ENCODE measurements around the gene DERA.

Gene DERA

GRCh38 chr12:15928870-15929571, 17.9 kb downstream of the DERA start:
- no peak for TF ChIP-seq CTCF (IDR thresholded peaks at IDR 0.05)
- Histone ChIP-seq H3K27me3 (no peaks in the 10 kb centered on the region), H3K27ac (no peak overlapping the region), H3K4me1 (ENCODE audit: control insufficient read depth in 1 of 2, insufficient read depth in 1 of 2, low read depth in 1 of 2, low read length in 1 of 2) (no peaks in the 10 kb centered on the region), H3K36me3 (no peaks in the 10 kb centered on the region), H3K9me3 (no peaks in the 10 kb centered on the region), H3K4me3 (ENCODE audit: low read depth in 1 of 2, low read length in 1 of 2) (no peak overlapping the region)

GRCh38 chr12:15931590-15932053, 20.5 kb downstream of the DERA start:
- no peak overlapping the region for H3K27ac ChIP-seq

GRCh38 chr12:15932327-15932726, 21.2 kb downstream of the DERA start:
- Histone ChIP-seq H3K9me3 (no peaks in the 10 kb centered on the region), H3K27me3 (no peaks in the 10 kb centered on the region), H3K4me1 (ENCODE audit: control insufficient read depth in 1 of 2, insufficient read depth in 1 of 2, low read depth in 1 of 2, low read length in 1 of 2) (no peaks in the 10 kb centered on the region), H3K36me3 (no peaks in the 10 kb centered on the region), H3K4me3 (ENCODE audit: low read depth in 1 of 2, low read length in 1 of 2) (no peak overlapping the region), H3K27ac (no peak overlapping the region)
- no peak for TF ChIP-seq CTCF (IDR thresholded peaks at IDR 0.05)

More at GRCh38 chr12:15931590-15932053, 20.5 kb downstream of the DERA start:
- no peak for TF ChIP-seq CTCF (IDR thresholded peaks at IDR 0.05)
- H3K36me3 ChIP-seq = no peaks in the 10 kb centered on the region
- no peaks in the 10 kb centered on the region for H3K9me3 ChIP-seq
- no peaks in the 10 kb centered on the region for H3K27me3 ChIP-seq
- H3K4me1 ChIP-seq (ENCODE audit: control insufficient read depth in 1 of 2, insufficient read depth in 1 of 2, low read depth in 1 of 2, low read length in 1 of 2) = no peaks in the 10 kb centered on the region
- H3K4me3 ChIP-seq (ENCODE audit: low read depth in 1 of 2, low read length in 1 of 2) = no peak overlapping the region

GRCh38 chr12:15932971-15933370, 21.8 kb downstream of the DERA start:
- H3K36me3 ChIP-seq = no peaks in the 10 kb centered on the region
- TF ChIP-seq CTCF (IDR thresholded peaks at IDR 0.05) = no peak
- H3K27ac ChIP-seq = no peak overlapping the region
- H3K9me3 ChIP-seq = no peaks in the 10 kb centered on the region
- no peaks in the 10 kb centered on the region for H3K27me3 ChIP-seq
- H3K4me1 ChIP-seq (ENCODE audit: control insufficient read depth in 1 of 2, insufficient read depth in 1 of 2, low read depth in 1 of 2, low read length in 1 of 2) = no peaks in the 10 kb centered on the region
- no peak overlapping the region for H3K4me3 ChIP-seq (ENCODE audit: low read depth in 1 of 2, low read length in 1 of 2)

GRCh38 chr12:15933751-15934150, 22.6 kb downstream of the DERA start:
- Histone ChIP-seq H3K27me3 (no peaks in the 10 kb centered on the region), H3K36me3 (no peaks in the 10 kb centered on the region), H3K27ac (no peak overlapping the region), H3K9me3 (no peaks in the 10 kb centered on the region), H3K4me1 (ENCODE audit: control insufficient read depth in 1 of 2, insufficient read depth in 1 of 2, low read depth in 1 of 2, low read length in 1 of 2) (no peaks in the 10 kb centered on the region), H3K4me3 (ENCODE audit: low read depth in 1 of 2, low read length in 1 of 2) (no peak overlapping the region)
- no peak for TF ChIP-seq CTCF (IDR thresholded peaks at IDR 0.05)

Data from neutrophil (primary cell).